Naive thymus-derived CD8-positive, alpha-beta T cell (primary cell): Measurements from ENCODE around the gene IPCEF1. TPM values are rescaled to one million over a fixed set of nuclear protein-coding genes. Genes with fewer than 3 reads are reported as not detected.

Experiments used
- ATAC-seq, 2 donors: fragments of 150-1000 bp; cut with Tn5 transposase in 1 of 2; sonication (Bioruptor Pico), chemical (Tn5 transposase) in 1 of 2; 1 replicate in 1 of 2; 2 replicates in 1 of 2; pipeline ENCODE4 v1.10.0; 2021; ENCODE audit warnings: mild to moderate bottlenecking in 2 of 2, moderate library complexity in 2 of 2
- POLR2A ChIA-PET: fragments of 350-600 bp; sonication (Branson Sonifier 250); formaldehyde crosslinking; loops from one replicate; lab custom pipeline; 2021; ENCODE audit warnings: antibody characterized with exemption; lab: Charles Lee
- DNase-seq, 10 donors: peaks; one replicate each; pipeline versions ENCODE4 v3.0.0 to v3.0.0-alpha.2; 2020 to 2022
- H3K27ac Mint-ChIP-seq, 10 donors: one replicate each; pipeline ENCODE4 v1.8.0; 2020 to 2022; ENCODE audit warnings: mild to moderate bottlenecking in 10 of 10, mixed read lengths in 10 of 10, moderate library complexity in 4 of 10, inconsistent platforms in 1 of 10
- H3K27me3 Mint-ChIP-seq, 5 donors: one replicate each; pipeline ENCODE4 v1.8.0; 2021 to 2022; ENCODE audit warnings: mixed read lengths in 5 of 5
- H3K36me3 Mint-ChIP-seq, 3 donors: one replicate each; pipeline ENCODE4 v1.8.0; 2020 to 2022; ENCODE audit warnings: mixed read lengths in 3 of 3, mild to moderate bottlenecking in 2 of 3, inconsistent platforms in 1 of 3
- H3K4me1 Mint-ChIP-seq, 4 donors: one replicate each; pipeline ENCODE4 v1.8.0; 2021 to 2022; ENCODE audit warnings: mixed read lengths in 4 of 4
- H3K4me3 Mint-ChIP-seq, 10 donors: one replicate each; pipeline ENCODE4 v1.8.0; 2020 to 2022; ENCODE audit warnings: mild to moderate bottlenecking in 10 of 10, mixed read lengths in 10 of 10, moderate library complexity in 6 of 10, inconsistent platforms in 1 of 10
- H3K9me3 Mint-ChIP-seq, 9 donors: one replicate each; pipeline ENCODE4 v1.8.0; 2020 to 2022; ENCODE audit warnings: mixed read lengths in 9 of 9, mild to moderate bottlenecking in 3 of 9, inconsistent platforms in 1 of 9, moderate library complexity in 1 of 9
- polyA plus RNA-seq, 3 donors: library from polyadenylated mRNA; unstranded; fragments of 300-500 nt; fragmentation: Illumina TruSeq; gene quantifications; one replicate each; pipeline ENCODE4 v1.2.3, GENCODE V29; 2021
- total RNA-seq, 8 experiments: library from RNA in 2 of 8; stranded (reverse) in 2 of 8; gene quantifications; one replicate each; pipeline ENCODE4 v1.2.3 and lab custom pipeline; 2021 to 2026

The IPCEF1 gene, protein sequence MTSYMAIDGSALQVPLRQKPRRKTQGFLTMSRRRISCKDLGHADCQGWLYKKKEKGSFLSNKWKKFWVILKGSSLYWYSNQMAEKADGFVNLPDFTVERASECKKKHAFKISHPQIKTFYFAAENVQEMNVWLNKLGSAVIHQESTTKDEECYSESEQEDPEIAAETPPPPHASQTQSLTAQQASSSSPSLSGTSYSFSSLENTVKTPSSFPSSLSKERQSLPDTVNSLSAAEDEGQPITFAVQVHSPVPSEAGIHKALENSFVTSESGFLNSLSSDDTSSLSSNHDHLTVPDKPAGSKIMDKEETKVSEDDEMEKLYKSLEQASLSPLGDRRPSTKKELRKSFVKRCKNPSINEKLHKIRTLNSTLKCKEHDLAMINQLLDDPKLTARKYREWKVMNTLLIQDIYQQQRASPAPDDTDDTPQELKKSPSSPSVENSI
- total RNA-seq (100 to 1,000 TPM in 1 of 2 experiments, 10 to 100 TPM in 1; 98.8 to 102 TPM), polyA plus RNA-seq (10 to 100 TPM; 80.9 to 91.7 (median 83.4) TPM), total RNA-seq (lab: John Stamatoyannopoulos, UW) (25.7 to 102 (median 80.1) reads per million in 6 experiments)

- no peak for DNase-seq
- Mint-ChIP-seq H3K4me1 (peaks cover 18 to 48% (median 38%) of the 10 kb centered on the region in 4 donors), H3K4me3 (no peak within 1 kb of the TSS), H3K9me3 (peaks cover 0 to 11% (median 0%) of the 10 kb centered on the region in 9 donors), H3K27ac (peak within 1 kb of the TSS in 3 of 10 donors; percentile 1 to 60 (median 9)), H3K36me3 (peaks cover 0 to 2% (median 0%) of the 10 kb centered on the region in 3 donors), H3K27me3 (peaks cover 0 to 2% (median 0%) of the 10 kb centered on the region in 5 donors)
- POLR2A ChIA-PET, result no interaction called here
- ATAC-seq, result no peak
Measured at GRCh38 chr6:154356690-154357089, at the start of gene IPCEF1. IPCEF1 (minus strand) TSS chr6:154356803; CDS start chr6:154265947, 90,856 bp downstream.

DNA sequence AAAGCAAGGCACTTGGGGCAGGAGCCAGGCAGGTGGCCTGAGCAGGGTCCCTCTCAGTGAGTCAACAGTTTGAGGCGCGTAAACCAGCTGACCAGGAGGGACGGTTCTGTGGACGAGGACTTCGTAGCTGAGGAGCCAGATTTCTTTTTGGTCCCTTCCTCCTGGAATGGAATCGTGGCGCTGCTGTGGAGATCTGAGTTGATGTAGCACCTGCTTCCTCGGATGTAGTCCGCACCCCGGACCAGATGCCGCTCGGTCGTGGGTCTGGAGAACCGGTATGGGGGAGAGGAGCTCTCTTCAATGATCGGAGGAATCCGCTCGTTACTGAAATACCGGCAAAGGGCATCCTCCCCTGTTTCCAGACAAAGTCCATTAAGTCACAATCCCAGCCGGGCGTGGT is 49.7 kb upstream of the IPCEF1 start:
- Mint-ChIP-seq H3K9me3 (no peaks in the 10 kb centered on the region), H3K27ac (no peak overlapping the region), H3K4me3 (no peak overlapping the region), H3K4me1 (peaks cover 0 to 5% (median 0%) of the 10 kb centered on the region in 4 donors), H3K27me3 (peaks cover 0 to 3% (median 0%) of the 10 kb centered on the region in 5 donors), H3K36me3 (no peaks in the 10 kb centered on the region)
- DNase-seq (no peak), ATAC-seq (no peak)
- POLR2A ChIA-PET, result no interaction called here

DNA sequence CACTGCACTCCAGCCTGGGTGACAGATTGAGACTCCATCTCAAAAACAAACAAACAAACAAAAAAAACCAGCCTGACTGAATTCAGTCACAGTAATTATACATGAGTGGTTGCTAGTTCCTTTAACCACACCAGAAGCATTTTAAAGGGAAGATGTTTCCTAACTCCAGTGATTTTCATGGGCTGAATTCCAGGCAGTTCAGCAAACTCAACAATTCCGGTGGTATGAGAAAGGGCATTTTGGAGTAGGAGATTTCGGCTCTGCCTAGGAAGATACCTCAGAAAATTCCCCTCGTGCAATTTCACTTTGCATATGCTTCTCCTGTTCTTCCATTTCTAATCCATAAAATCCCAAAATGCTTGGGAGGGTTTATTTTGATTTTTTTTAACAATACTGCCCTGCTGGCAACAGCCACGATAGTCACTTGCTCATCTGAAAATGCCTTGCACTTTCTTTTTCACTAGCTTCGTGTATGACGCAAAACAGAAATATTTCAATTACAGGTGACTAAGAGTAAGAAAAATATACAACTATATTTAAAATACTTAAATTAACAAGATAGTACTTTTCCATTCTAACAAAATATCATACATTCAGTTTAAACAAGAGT is 48.3 kb upstream of the IPCEF1 start:
- no peak overlapping the region for H3K4me3 Mint-ChIP-seq
- no peaks in the 10 kb centered on the region for H3K36me3 Mint-ChIP-seq
- peaks cover 0 to 3% (median 0%) of the 10 kb centered on the region in 5 donors for H3K27me3 Mint-ChIP-seq
- POLR2A ChIA-PET, result no interaction called here
- peaks cover 0 to 5% (median 0%) of the 10 kb centered on the region in 4 donors for H3K4me1 Mint-ChIP-seq
- H3K9me3 Mint-ChIP-seq, result no peaks in the 10 kb centered on the region
- no peak for ATAC-seq
- no peak for DNase-seq
- H3K27ac Mint-ChIP-seq, result no peak overlapping the region

DNA sequence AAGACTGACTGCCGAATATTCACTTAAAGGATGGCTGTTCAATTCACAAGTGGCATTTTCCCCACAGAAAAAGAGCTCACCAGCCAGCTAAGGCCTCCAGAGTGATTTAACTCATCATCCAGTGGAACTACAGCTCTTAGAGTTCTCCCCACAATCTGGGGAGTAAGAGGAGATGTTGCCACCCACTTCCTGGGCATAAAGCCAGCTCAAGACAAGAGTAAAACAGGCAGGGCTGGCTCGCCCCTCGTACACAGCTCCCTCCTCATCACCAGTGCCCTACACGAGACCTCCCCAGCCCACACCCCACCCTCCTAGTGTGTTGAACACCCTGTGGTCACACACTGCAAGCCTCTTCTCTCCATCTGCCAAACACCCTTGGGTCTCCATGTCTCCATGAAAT is 47.2 kb upstream of the IPCEF1 start:
- H3K9me3 Mint-ChIP-seq, result no peaks in the 10 kb centered on the region
- no peaks in the 10 kb centered on the region for H3K36me3 Mint-ChIP-seq
- DNase-seq, result no peak
- H3K4me1 Mint-ChIP-seq, result peaks cover 0 to 5% (median 0%) of the 10 kb centered on the region in 4 donors
- ATAC-seq, result no peak
- no peak overlapping the region for H3K4me3 Mint-ChIP-seq
- peak overlapping the region in 1 of 10 donors; percentile 25 for H3K27ac Mint-ChIP-seq
- POLR2A ChIA-PET, result no interaction called here
- peaks cover 0 to 3% (median 0%) of the 10 kb centered on the region in 5 donors for H3K27me3 Mint-ChIP-seq

GRCh38 chr6:154402081-154402780 is 45.6 kb upstream of the IPCEF1 start:
- no peaks in the 10 kb centered on the region for H3K36me3 Mint-ChIP-seq
- peaks cover 0 to 5% (median 0%) of the 10 kb centered on the region in 4 donors for H3K4me1 Mint-ChIP-seq
- H3K9me3 Mint-ChIP-seq, result no peaks in the 10 kb centered on the region
- H3K27ac Mint-ChIP-seq, result no peak overlapping the region
- DNase-seq (no peak), ATAC-seq (no peak)
- no peak overlapping the region for H3K4me3 Mint-ChIP-seq
- H3K27me3 Mint-ChIP-seq, result peaks cover 0 to 3% (median 0%) of the 10 kb centered on the region in 5 donors
- POLR2A ChIA-PET, result no interaction called here

- peak overlapping the region in 1 of 10 donors; percentile 79 for H3K27ac Mint-ChIP-seq
- POLR2A ChIA-PET, result no interaction called here
- H3K9me3 Mint-ChIP-seq, result no peaks in the 10 kb centered on the region
- DNase-seq, result no peak
- no peak overlapping the region for H3K4me3 Mint-ChIP-seq
- peaks cover 0 to 11% (median 4%) of the 10 kb centered on the region in 4 donors for H3K4me1 Mint-ChIP-seq
- peaks cover 0 to 2% (median 0%) of the 10 kb centered on the region in 5 donors for H3K27me3 Mint-ChIP-seq
- no peak for ATAC-seq
- no peaks in the 10 kb centered on the region for H3K36me3 Mint-ChIP-seq
Measured at GRCh38 chr6:154399097-154399496, 42.5 kb upstream of the IPCEF1 start.

- no peaks in the 10 kb centered on the region for H3K36me3 Mint-ChIP-seq
Measured at GRCh38 chr6:154397491-154398195, 41.0 kb upstream of the IPCEF1 start.

DNA sequence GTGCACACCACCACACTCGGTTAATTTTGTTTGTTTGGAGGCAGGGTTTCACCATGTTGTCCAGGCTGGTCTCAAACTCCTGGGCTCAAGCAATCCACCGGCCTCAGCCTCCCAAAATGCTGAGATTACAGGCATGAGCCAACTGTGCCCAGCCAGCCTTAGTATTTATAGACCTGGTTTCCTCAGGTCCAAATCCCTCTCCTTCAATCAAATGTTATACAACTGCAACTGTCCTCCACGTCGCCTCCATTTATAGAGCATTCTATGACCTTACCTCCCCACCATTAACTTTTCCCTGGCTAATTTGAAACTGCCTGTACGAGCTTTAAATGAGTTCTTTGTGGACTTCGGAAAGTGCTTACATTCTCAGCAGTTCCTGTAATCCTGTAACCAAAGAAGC is 39.3 kb upstream of the IPCEF1 start:
- Mint-ChIP-seq H3K4me1 (peaks cover 0 to 11% (median 1%) of the 10 kb centered on the region in 4 donors), H3K9me3 (peaks cover 0 to 3% (median 0%) of the 10 kb centered on the region in 9 donors), H3K36me3 (no peaks in the 10 kb centered on the region), H3K4me3 (no peak overlapping the region), H3K27ac (no peak overlapping the region), H3K27me3 (peaks cover 0 to 7% (median 4%) of the 10 kb centered on the region in 5 donors)
- DNase-seq (no peak), ATAC-seq (no peak)
- POLR2A ChIA-PET, result no interaction called here

More at GRCh38 chr6:154397491-154398195, 41.0 kb upstream of the IPCEF1 start:
- POLR2A ChIA-PET, result no interaction called here
- H3K4me3 Mint-ChIP-seq, result no peak overlapping the region
- H3K27ac Mint-ChIP-seq, result no peak overlapping the region
- H3K9me3 Mint-ChIP-seq, result no peaks in the 10 kb centered on the region
- peaks cover 0 to 11% (median 1%) of the 10 kb centered on the region in 4 donors for H3K4me1 Mint-ChIP-seq
- ATAC-seq, result no peak
- no peak for DNase-seq
- H3K27me3 Mint-ChIP-seq, result peaks cover 0 to 3% (median 0%) of the 10 kb centered on the region in 5 donors

GRCh38 chr6:154395316-154395715 is 38.7 kb upstream of the IPCEF1 start:
- H3K4me1 Mint-ChIP-seq, result peaks cover 0 to 11% (median 1%) of the 10 kb centered on the region in 4 donors
- no peak for ATAC-seq
- DNase-seq, result no peak
- peaks cover 0 to 3% (median 0%) of the 10 kb centered on the region in 9 donors for H3K9me3 Mint-ChIP-seq
- POLR2A ChIA-PET, result no interaction called here
- no peak overlapping the region for H3K4me3 Mint-ChIP-seq
- H3K27me3 Mint-ChIP-seq, result peaks cover 0 to 7% (median 4%) of the 10 kb centered on the region in 5 donors
- no peak overlapping the region for H3K27ac Mint-ChIP-seq
- no peaks in the 10 kb centered on the region for H3K36me3 Mint-ChIP-seq

- H3K27ac Mint-ChIP-seq, result peak overlapping the region in 1 of 10 donors; percentile 55
- POLR2A ChIA-PET, result no interaction called here
- no peak overlapping the region for H3K4me3 Mint-ChIP-seq
- peaks cover 0 to 11% (median 1%) of the 10 kb centered on the region in 4 donors for H3K4me1 Mint-ChIP-seq
- H3K27me3 Mint-ChIP-seq, result peaks cover 0 to 7% (median 4%) of the 10 kb centered on the region in 5 donors
- no peaks in the 10 kb centered on the region for H3K36me3 Mint-ChIP-seq
- DNase-seq, result no peak
- H3K9me3 Mint-ChIP-seq, result peaks cover 0 to 6% (median 0%) of the 10 kb centered on the region in 9 donors
- no peak for ATAC-seq
Measured at GRCh38 chr6:154394571-154394970, 38.0 kb upstream of the IPCEF1 start.

DNA sequence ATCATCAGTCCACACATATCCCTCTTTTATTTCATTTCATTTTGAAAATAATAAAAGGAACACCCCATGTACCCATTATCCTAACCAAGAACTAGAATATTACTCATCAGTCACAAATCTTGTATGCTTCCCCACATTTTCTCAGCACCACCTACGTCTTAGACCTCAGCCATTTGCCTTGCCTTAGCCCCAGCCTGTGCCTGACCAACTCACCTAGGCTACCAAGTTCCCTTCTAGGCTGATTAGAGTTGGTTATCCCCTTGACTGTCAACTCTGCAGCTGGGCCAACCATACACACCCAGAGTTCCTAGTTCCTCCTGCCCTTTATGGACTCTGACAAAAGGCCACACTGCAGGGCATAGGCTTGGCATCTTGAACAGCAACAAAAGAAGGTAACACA is 33.4 kb upstream of the IPCEF1 start:
- ATAC-seq, result no peak
- H3K4me3 Mint-ChIP-seq, result no peak overlapping the region
- H3K9me3 Mint-ChIP-seq, result peaks cover 0 to 17% (median 4%) of the 10 kb centered on the region in 9 donors
- no peak for DNase-seq
- peaks cover 0 to 5% (median 1%) of the 10 kb centered on the region in 4 donors for H3K4me1 Mint-ChIP-seq
- POLR2A ChIA-PET, result no interaction called here
- peaks cover 0 to 2% (median 0%) of the 10 kb centered on the region in 3 donors for H3K36me3 Mint-ChIP-seq
- H3K27ac Mint-ChIP-seq, result no peak overlapping the region
- H3K27me3 Mint-ChIP-seq, result peaks cover 4 to 13% (median 11%) of the 10 kb centered on the region in 5 donors

GRCh38 chr6:154388803-154389202 is 32.2 kb upstream of the IPCEF1 start:
- POLR2A ChIA-PET, result no interaction called here
- no peaks in the 10 kb centered on the region for H3K4me1 Mint-ChIP-seq

More at GRCh38 chr6:154388803-154389202, 32.2 kb upstream of the IPCEF1 start:
- DNase-seq, result no peak
- Mint-ChIP-seq H3K27ac (no peak overlapping the region), H3K9me3 (peaks cover 0 to 17% (median 4%) of the 10 kb centered on the region in 9 donors), H3K4me3 (no peak overlapping the region), H3K27me3 (peaks cover 4 to 14% (median 11%) of the 10 kb centered on the region in 5 donors), H3K36me3 (peaks cover 0 to 2% (median 0%) of the 10 kb centered on the region in 3 donors)
- no peak for ATAC-seq
